GM15510 (cell line): Measurements from ENCODE around the gene SNED1.

Experiments used
- POLR2A ChIP-seq: IDR thresholded peaks from 3 replicates; pipeline ENCODE4 v1.6.1; 2011; ENCODE audit warnings: borderline replicate concordance; ENCODE audit not compliant: insufficient read length; ENCODE audit errors: extremely low read depth

SNED1 gene

GRCh38 chr2:241132538-241133435 lies 134.4 kb downstream of the SNED1 start:
- no peak for TF ChIP-seq POLR2A

GRCh38 chr2:241133436-241133820 lies 135.0 kb downstream of the SNED1 start:
- TF ChIP-seq POLR2A, result no peak

- TF ChIP-seq POLR2A, result no peak
These were observed 136.3 kb downstream of the SNED1 start for GRCh38 chr2:241134711-241135110.

GRCh38 chr2:241135737-241136136 lies 137.3 kb downstream of the SNED1 start:
- TF ChIP-seq POLR2A, result no peak

- TF ChIP-seq POLR2A, result no peak
These were observed 137.8 kb downstream of the SNED1 start for GRCh38 chr2:241136191-241136590.

- TF ChIP-seq POLR2A, result no peak
These were observed 138.3 kb downstream of the SNED1 start for GRCh38 chr2:241136661-241137260.

- no peak for TF ChIP-seq POLR2A
These were observed 139.1 kb downstream of the SNED1 start for GRCh38 chr2:241137276-241138190.

GRCh38 chr2:241138471-241138870 lies 140.1 kb downstream of the SNED1 start:
- no peak for TF ChIP-seq POLR2A

- no peak for TF ChIP-seq POLR2A
These were observed 141.4 kb downstream of the SNED1 start for GRCh38 chr2:241139531-241140444.

- no peak for TF ChIP-seq POLR2A
These were observed 142.0 kb downstream of the SNED1 start for GRCh38 chr2:241140445-241140840.

GRCh38 chr2:241141214-241141770 lies 142.9 kb downstream of the SNED1 start:
- no peak for TF ChIP-seq POLR2A

GRCh38 chr2:241142063-241142462 lies 143.6 kb downstream of the SNED1 start:
- no peak for TF ChIP-seq POLR2A

GRCh38 chr2:241142593-241142992 lies 144.2 kb downstream of the SNED1 start:
- no peak for TF ChIP-seq POLR2A
